HG02938 (cell line): ENCODE results near the gene ARHGAP8.

Source experiments
- ATAC-seq: cut with Tn5 transposase; IDR thresholded peaks from one replicate; pipeline ENCODE4 v1.9.1; 2021; ENCODE audit warnings: mild to moderate bottlenecking, moderate library complexity; ENCODE audit not compliant: unreplicated experiment

Gene ARHGAP8

DNA sequence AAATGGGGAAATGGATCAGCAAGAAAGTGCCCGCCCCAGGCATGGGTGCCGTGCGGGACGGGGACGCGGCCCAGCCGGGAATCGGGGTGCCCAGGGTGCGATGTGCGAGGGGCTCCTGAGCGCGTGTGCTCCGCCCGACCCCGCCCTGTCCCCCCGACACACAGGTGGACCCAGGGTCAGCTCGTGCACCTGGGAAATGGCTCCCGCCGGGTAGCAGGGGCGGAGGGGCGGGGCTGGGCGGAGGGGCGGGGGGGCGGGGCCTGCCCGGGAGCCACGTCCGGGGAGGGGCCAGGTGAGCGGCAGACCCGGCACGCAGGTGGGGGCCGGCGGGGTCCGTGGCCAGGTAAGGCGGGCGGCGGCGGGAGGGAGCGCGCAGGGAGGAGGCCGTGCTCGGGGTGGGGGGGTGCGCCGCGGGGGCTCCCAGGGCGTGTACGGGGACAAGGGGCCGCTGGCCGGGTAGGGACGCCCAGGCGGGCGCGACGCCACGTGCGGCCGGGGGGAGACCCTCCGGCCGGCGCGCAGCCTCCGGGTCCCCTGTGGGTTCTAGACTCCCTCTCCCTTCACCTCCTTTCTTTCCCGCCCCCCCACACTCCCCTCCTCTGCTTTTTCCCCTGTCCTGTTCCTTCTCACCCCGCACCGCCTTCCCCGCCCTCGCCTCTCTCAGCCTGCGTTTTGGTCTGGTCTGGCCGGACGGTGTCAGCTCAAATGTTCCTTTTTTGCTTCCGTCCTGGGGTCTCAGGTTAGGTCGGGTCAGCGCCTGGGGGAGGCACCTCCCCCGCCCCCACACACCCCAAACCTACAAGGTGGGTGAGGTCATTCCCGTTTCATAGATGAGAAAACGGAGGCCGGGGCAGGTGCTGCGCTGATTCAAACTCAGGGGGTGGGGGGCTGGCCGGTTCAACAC lies at the start of gene ARHGAP8:
ARHGAP8 (plus strand) TSS at position 291 of the 904 bp plus-strand sequence. CDS start 33,953 bp downstream, outside the sequence.
- no peak for ATAC-seq

DNA sequence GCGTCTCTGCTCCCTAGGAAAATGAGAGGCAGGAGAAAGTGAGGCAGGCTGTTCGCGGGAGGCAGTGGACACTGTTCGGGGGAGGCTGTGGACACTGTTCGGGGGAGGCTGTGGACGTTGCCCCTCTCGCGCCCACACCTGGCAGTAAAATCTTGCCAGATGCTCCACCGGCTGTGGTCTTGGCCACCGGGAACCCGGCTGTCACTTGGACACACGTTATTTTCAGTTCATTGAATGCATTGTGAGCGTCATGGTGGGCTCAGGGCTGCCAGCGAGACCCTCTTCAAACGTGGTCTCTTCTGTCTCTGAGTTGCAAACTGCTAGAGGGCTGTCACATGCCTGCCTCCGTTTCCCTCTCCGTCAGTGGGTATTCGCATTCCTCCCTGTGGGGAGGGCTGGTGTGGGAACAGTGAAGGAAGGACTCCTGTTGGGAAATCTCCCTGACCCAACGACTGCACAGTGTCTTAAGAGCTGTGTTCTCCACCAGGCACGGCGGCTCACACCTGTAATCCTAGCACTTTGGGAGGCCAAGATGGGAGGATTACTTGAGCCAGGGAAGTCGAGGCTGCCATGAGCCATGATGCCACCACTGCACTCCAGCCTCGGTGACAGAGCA lies 49.0 kb upstream of the ARHGAP8 start:
- no peak for ATAC-seq

DNA sequence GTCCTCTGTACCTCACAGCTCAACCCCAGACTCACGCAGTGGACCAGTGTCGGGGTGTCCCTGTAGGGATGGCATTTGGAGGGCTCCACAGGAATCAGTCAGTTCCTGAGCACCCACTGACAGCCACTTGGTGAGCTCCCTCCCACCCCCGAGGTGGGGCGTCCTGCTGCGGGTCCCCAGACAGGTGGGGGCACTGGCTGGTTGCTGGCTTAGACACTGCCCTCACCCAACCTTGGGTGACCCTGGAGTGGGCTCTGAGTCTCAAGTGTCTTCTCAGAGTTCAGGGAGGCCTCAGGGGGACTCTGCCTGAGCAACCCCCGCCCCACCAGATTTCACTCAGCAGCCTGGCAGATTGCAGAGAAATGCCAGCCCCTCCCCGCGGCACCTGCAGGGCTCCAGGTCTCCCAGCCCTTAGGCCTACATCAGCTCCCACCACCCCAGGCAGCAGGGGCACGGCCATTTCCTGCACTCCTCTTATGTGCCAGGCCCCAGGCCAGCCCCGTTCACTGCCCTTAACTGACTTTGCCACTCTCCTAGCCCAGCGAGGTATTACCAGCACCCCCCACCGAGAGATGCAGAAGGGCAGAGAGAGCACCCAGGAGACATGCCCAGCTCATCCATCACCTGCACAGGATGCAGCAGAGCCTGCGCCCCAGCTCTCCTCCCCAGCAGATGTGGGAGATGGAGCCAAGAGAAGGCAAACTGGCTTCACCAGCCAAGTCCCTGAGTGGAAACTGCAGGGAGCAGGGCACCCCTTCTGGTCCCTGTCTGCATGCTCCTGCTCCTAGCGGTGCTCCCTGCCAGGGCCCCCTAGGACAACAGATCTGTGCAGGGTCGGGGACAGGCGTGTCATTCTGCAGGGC lies 48.0 kb upstream of the ARHGAP8 start:
- no peak for ATAC-seq

DNA sequence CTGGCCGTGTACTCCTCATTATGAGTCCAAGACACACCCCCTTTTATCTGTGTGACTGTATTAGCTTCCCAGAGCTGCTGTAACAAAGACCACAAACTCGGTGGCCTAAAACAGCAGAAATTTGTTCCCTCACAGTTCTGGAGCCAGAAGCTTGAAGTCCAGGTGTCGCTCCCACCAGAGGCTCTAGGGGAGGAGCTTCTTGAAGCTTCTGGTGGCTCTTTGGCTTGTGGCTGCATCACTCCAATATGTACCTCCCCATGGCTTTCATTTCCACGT lies 47.4 kb upstream of the ARHGAP8 start:
- ATAC-seq = no peak

DNA sequence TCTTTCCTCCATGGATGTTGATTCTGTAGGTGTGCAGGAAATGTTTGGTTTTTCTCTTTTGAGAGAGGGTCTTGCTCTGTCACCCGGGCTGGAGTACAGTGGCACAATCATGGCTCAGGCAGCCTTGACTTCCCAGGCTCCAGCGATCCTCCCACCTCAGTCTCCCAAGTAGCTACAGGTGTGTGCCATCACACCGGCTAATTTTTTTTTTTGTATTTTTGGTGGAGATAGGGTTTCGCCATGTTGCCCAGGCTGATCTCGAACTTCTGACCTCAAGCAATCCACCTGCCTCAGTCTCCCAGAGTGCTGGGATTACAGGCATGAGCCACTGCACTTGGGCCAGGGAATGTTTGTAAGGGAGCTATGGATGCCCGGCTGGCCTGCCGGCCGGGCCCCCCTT lies 45.9 kb upstream of the ARHGAP8 start:
- ATAC-seq = no peak

DNA sequence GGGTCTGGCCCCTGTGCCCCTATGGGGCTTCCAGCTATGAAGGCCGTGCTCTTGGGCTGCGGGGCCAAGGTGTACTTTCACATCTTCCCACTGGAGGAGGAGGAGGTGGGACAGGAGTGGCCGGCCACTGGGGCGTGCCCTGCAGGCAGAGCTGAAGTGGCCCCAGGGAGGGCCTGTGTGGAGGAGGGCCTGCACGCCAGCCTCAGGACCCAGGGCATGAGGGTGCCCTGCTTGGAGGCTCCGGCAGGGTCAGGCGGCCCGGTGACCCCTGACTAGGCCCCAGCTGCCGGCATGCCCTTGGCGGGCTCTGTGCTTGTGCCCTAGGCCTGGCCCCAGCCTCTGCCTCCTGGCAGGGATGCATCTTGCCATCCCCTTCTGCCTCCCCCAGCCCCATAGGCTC lies 45.2 kb upstream of the ARHGAP8 start:
- ATAC-seq = no peak

DNA sequence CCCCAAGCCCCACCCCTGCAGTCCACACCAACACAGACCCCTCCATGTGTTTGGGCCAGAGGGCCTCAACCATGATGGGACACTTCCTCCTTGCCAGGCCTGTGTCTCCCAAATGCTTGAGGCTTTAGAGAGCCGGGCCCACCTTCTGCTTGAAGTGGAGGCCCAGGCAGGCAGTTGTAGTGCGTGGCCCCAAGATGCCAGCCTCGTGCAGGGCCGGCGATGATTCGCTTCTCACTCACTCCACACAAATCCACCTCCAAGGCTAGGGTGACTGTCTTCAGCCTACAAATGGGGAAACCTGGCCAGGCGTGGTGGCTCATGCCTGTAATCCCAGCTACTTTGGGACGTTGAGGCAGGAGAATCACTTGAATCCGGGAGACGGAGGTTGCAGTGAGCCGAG lies 44.6 kb upstream of the ARHGAP8 start:
- ATAC-seq = no peak

DNA sequence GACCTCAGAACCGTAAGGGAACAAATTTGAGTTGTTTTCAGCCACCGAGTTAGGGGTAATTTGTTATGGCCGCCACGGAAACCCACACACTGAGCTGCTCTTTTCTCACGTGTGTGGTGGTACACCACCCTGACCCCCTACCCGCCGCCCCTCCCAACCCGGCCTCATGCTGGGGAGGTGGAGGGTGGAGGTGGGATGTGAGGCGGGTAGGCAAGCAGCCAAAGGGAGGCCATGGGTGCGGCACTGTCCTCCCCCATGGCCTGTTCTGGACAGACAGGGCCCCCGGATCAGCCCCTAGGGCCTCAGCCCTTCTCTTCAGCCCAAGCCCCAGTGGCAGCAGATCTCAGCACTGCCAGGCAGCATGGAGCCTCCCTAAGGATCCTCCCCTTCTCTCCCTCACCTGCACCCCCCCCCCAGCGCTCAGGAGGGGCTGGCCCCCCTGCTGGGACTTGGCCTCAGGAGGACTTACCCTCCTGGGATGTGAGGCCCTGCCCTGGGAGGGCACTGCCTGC lies 42.4 kb upstream of the ARHGAP8 start:
- ATAC-seq = no peak

DNA sequence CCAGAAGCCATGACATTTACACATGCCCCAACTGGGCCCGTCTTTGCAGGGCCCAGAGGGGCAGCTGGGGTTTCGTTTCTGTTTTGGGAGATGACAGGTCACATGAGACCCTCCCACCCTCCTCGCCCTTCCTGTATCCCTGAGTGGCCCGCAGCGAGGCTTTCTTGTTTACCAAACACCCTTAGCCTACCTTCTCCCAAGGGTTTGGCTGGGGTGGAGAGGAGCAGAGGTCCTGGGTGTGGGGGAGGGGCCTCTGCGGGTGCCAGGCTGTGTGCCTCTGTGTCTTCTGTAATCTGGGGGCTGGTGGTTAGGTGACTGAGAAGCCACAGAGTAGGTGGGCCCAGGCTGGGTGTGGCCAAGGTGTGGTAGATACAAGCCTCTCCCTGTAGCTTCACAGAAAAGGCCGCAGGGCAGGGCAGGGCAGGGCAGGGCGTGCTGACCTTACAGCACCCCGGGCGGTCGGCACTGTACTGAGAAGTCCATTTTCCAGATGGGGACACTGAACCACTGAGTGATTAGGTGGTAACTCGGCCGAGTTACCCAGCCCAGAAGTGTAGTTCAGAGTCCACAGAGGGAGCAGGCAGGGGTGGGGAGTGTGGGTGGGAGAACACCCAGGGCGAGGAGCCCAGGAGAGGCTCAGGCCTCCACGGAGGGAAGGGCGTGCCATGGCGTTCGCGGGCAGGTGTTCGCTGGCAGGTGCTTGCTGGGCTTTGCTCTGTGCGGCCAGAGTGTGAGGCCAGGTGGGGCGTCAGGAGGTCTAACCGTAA lies 41.7 kb upstream of the ARHGAP8 start:
- no peak for ATAC-seq

DNA sequence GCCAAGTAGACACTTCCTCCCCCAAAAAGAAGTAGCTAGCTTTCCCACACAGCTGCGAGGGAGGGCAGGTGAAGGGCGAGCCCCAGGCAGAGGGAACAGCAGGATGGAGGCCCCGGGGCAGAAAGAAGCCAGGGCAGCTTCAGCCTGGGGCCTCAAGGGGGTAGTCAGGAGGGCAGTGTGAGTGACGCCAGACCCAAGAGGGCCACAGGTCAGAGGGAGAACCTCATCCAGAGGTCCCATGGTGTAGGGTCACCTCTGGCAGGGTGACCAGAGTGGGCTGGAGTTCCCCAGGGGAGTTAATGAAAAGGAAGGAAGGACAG lies 41.2 kb upstream of the ARHGAP8 start:
- no peak for ATAC-seq

DNA sequence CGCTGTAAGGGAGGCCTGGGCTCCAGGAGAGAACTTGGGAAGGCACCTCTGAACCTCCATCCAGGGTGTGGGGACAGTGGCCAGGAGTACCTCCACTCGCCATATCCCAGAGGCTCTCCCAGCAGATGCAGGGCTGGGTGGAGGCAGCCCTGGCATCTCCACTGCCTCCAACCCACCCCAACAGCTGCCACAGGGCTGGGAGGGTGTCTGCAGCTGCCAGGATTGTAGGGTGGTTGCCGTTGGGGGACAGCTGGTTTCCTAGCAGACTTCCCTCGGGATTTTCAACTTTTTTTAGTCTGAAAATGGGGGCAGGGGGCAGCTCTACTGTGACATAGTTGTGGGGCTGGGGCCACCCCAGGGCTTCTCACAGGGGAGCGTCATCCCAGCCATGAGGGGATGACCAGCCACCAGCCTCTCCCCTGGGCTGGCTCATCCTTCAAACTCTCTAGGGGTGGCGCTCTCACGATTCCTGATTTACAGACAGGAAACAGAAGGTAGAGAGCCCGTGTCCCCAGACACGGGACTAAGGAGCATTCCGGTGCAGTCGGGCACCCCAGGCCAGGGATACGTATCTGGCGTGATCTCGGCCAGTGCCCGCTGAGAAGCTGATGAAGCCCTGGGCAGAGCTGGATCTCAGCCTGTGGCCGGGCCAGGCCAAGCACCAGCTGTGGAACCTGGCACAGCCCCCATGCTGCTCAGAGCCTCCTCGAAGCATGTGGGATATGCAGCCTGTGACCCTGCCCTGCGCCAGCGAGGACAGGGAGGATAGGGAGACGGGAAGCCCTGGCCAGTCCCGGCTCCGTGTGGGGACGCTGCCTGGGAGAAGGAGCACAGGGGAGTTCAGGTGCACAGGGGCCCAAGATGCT lies 40.5 kb upstream of the ARHGAP8 start:
- ATAC-seq = no peak

DNA sequence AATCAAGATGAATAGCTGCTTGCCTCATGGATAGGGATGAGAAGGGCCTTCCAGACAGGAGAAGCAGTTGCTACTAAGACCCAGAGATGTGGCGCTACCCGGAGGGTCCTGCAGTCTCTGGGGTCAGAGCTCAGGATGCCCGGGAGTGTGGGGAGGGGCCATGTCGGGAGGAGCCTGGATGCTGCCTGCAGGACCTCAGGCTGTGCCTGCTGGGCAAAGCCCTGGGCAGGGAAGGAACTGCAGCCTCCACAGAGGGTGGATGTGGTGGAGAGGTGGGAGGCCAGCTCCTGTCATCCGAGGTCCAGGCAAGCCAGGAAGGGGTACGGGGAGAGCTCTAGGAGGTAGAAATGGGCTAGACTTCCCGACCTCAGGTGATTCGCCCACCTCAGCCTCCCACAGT lies 39.4 kb upstream of the ARHGAP8 start:
- ATAC-seq = no peak

DNA sequence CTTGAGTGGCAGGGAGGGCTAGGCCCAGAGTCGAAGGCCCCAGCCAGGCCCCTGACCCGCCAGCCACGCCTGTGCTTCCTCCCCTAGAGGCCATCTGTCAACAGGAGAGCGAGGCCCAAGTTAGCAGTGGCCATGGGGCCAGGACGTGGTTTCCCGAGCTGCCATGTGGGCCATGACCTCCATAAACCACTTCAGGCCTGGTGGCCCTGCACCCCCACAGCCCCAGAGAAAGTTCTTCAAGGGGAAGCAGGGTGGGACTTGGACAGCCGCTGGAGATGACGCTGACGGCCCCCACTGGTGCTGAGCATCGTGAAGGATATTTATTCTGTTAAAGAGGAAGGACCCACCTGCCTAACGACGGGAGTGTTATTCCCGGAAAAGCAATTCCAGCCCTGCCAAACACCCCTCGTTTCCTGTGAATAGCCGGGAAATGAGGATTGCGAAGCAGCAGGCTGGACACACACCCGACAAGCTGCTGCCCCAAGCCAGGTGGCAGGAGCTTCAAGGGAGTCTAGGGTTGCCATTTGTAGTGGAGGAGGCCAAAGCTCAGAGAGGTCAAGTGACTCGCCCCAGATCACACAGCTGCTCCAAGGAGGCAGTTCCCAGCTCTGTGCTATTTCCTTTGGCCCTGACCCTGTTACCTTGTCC lies 37.5 kb upstream of the ARHGAP8 start:
- ATAC-seq = no peak

DNA sequence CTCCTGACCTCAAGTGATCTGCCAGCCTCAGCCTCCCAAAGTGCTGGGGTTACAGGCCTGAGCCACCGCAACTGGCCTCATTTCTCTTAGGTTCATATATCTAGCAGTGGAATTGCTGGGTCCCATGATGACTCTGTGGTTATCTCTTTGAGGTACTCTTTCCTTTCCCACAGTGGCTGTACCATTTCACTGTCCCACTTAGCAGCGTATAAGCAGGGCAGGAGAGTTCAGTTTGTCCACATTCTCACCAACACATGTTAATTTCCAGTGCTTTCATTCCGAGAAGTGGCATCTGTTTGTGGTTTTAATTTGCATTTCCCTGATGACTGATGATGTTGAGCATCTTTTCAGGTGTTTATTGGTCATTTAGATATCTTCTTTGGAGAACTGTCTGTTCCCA lies 34.0 kb upstream of the ARHGAP8 start:
- no peak for ATAC-seq

DNA sequence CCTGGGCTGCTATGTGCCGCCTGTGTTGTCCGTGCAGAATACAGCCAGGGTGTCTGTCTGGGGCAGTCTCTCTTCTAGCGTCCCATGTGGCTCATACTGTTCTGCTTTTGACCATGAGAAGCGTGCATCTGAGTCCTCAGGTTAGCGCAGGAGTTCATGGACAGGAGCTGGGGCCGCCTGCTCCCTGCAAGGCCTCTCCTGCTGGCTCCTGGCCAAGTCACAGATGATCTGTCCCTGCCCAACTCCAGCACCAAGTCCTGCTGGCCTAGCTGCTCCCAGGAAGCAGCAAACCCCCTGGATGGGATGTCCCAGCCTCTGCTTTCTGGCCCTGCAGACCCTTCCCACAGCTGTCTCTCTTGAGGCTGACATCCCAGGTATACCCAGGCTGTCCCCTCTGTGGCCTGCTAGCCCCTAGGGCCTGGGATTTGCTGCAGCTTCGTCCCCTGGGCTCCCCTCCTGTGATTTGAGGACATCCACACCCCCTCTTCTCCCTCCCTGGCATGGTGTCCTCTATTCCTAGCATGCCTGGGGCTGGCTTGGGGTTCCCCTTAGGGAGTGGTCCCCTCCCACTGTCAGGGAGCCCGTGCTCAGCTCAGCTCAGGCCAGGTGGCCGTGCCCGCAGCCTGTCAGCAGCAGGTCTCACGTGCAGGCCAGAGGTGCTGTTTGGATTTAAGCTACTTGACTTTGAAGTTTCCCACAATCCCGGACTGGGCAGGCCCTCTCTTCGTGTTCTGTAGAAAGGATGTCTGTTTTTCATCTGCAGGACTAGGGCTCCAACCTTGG lies 32.6 kb upstream of the ARHGAP8 start:
- no peak for ATAC-seq

DNA sequence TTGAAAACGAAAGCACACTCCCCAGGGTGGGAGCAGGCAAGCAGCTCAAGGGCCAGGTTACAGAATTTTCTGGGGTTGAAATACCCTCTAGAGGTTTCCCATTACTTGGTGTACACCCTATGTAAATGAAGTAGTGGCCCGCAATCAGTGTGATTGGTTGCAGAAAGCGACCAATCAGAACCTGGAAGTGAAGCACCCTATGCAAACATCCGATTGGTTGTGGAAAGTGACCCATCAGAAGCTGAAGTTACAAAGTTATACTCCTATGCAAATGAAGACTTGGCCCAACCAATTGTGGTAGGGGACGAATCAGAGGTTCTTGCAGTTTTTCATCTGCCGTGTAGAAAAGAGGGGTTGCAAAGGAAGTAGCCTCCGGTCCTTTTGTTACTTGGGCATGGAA lies 31.2 kb upstream of the ARHGAP8 start:
- ATAC-seq = no peak

DNA sequence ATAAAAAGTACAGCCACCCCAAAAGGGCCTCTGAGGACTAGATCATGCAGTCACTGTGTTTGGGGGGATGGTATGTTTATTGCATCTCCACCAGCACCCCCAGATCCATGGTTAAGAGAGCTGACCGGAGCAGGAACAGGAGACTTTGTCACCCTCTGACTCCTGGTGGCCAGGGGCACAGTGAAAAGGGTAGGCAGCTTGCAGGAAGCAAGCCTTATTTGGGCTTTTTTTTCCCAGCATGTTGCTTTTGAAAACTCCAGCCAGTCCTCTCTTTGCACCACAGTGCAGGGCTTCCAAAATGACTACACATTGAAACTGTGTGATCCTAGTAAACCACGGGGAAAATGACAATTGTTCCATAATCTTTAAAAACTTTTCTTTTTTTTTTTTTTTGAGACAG lies 29.8 kb upstream of the ARHGAP8 start:
- no peak for ATAC-seq

DNA sequence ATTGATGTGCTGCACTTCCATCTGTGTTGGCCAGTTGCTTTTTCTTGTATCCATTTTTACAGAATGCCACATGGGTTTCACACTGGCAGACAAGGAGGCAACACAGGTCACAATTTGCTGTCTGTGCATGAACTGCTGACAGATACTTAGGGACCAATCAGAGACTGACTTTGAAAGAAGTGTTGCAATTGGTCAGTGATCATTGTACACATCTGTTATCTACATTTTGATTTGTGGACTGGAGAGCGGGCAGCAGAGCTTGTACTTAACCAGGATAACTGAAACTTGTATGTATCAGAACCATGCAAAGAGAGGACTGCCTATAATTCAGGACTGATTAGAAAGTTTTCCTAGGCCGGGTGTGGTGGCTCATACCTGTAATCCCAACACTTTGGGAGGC lies 28.6 kb upstream of the ARHGAP8 start:
- ATAC-seq = no peak

DNA sequence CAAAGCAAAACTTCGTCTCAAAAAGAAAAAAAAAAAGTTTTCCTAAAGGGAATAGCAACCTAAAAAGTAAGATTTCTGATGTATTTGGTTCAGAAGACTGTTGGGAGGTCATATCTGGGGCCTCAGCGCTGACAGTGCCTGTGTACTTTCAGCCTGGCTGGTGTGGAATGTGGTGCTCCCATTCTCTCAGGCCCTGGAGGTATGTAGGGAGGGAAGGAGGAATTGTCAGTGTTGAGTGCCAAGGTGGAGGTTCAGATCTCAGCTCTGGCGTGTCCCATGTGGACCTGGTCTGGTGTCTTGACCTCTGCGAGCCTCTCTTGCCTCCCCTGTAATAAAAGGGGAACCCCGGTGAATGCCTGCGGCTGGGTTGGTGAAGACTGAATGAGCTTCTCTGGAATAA lies 28.0 kb upstream of the ARHGAP8 start:
- ATAC-seq = no peak
